SK-N-SH (cell line): ENCODE data around the gene CNGA4. TPM values are rescaled to one million over a fixed set of nuclear protein-coding genes. Genes with fewer than 3 reads are reported as not detected.

Experiments
- CTCF ChIA-PET: fragments of 300-600, 350-600 bp; formaldehyde crosslinking; extraction: SDS; loops from one replicate; lab custom pipeline; 2021; lab: Yijun Ruan, JAX
- POLR2A ChIA-PET: fragments of 350-600 bp; sonication (Branson Sonifier 250); formaldehyde crosslinking; extraction: SDS; loops from one replicate; lab custom pipeline; 2020; ENCODE audit warnings: antibody characterized with exemption, inconsistent platforms; lab: Yijun Ruan, JAX
- DNase-seq: peaks from one replicate; pipeline ENCODE4 v3.0.0; 2012
- H2AFZ ChIP-seq: fragments of 200-600 bp; sonication (generic); 2 replicates; pipeline ENCODE4 v1.8.1; 2016; ENCODE audit warnings: antibody characterized with exemption, mild to moderate bottlenecking, low read depth
- H3F3A ChIP-seq: fragments of 200-600 bp; sonication (generic); replicated peaks from 2 replicates; pipeline ENCODE3; 2016; ENCODE audit warnings: antibody characterized with exemption, mild to moderate bottlenecking; ENCODE audit not compliant: insufficient read depth
- H3K27ac ChIP-seq, 2 experiments: fragments of 200-500 bp in 1 of 2; fragments of 200-600 bp in 1 of 2; sonication (Bioruptor generic) in 1 of 2; sonication (generic), shearing (Covaris generic) in 1 of 2; 2 replicates each; pipeline versions ENCODE4 v1.5.1 to v1.6.1; 2014 to 2016; ENCODE audit warnings: low read depth in 2 of 2, inconsistent platforms in 1 of 2, low read length in 1 of 2, mild to moderate bottlenecking in 1 of 2, mixed read lengths in 1 of 2
- H3K27me3 ChIP-seq: fragments of 200-600 bp; sonication (generic), shearing (Covaris generic); 2 replicates; pipeline ENCODE4 v1.6.1; 2016; ENCODE audit warnings: mixed run types; ENCODE audit not compliant: insufficient read depth
- H3K36me3 ChIP-seq, 2 experiments: fragments of 200-500 bp in 1 of 2; fragments of 200-600 bp in 1 of 2; sonication (Bioruptor generic) in 1 of 2; sonication (generic) in 1 of 2; replicated peaks in 1 of 2; 2 replicates each; pipeline versions ENCODE3 to v1.5.1; 2014 to 2016; ENCODE audit warnings: low read length in 1 of 2, mild to moderate bottlenecking in 1 of 2; ENCODE audit not compliant: insufficient read depth in 2 of 2, control insufficient read depth in 1 of 2
- H3K4me1 ChIP-seq, 2 experiments: fragments of 200-500 bp in 1 of 2; fragments of 200-600 bp in 1 of 2; sonication (Bioruptor generic) in 1 of 2; sonication (generic), shearing (Covaris generic) in 1 of 2; 2 replicates each; pipeline versions ENCODE4 v1.5.1 to v1.6.1; 2014 to 2016; ENCODE audit warnings: low read depth in 1 of 2, low read length in 1 of 2, mixed run types in 1 of 2; ENCODE audit not compliant: insufficient read depth in 2 of 2, control insufficient read depth in 1 of 2
- H3K4me2 ChIP-seq: fragments of 200-600 bp; sonication (generic), shearing (Covaris generic); 2 replicates; pipeline ENCODE4 v1.6.1; 2017; ENCODE audit warnings: mixed run types
- H3K4me3 ChIP-seq, 2 experiments: fragments of 200-500 bp in 1 of 2; fragments of 200-600 bp in 1 of 2; sonication (Bioruptor generic) in 1 of 2; sonication (generic), shearing (Covaris generic) in 1 of 2; 2 replicates each; pipeline versions ENCODE4 v1.5.1 to v1.8.1; 2014 to 2016; ENCODE audit warnings: low read depth in 2 of 2, inconsistent platforms in 1 of 2, low read length in 1 of 2, mild to moderate bottlenecking in 1 of 2, mixed read lengths in 1 of 2, moderate library complexity in 1 of 2
- H3K79me2 ChIP-seq: fragments of 200-600 bp; sonication (generic); 2 replicates; pipeline ENCODE4 v1.8.1; 2017; ENCODE audit warnings: mild to moderate bottlenecking; ENCODE audit not compliant: insufficient read depth
- H3K9ac ChIP-seq: fragments of 200-600 bp; sonication (generic); 2 replicates; pipeline ENCODE4 v1.6.1; 2017; ENCODE audit warnings: mixed run types
- H3K9me2 ChIP-seq: fragments of 200-600 bp; sonication (generic); 2 replicates; pipeline ENCODE4 v1.6.1; 2017; ENCODE audit warnings: mixed run types
- H3K9me3 ChIP-seq: fragments of 200-600 bp; sonication (generic); 2 replicates; pipeline ENCODE4 v1.6.1; 2017; ENCODE audit warnings: mixed run types, mild to moderate bottlenecking, moderate library complexity
- H4K20me1 ChIP-seq: fragments of 200-600 bp; sonication (generic); 2 replicates; pipeline ENCODE4 v1.6.1; 2017; ENCODE audit warnings: mild to moderate bottlenecking, mixed run types; ENCODE audit not compliant: insufficient read depth
- CHD2 ChIP-seq: fragments of 150-350 bp; IDR thresholded peaks from 2 replicates; pipeline ENCODE4 v1.6.1; 2018; ENCODE audit warnings: low read length; ENCODE audit not compliant: partially characterized antibody
- EP300 ChIP-seq, 2 experiments: IDR thresholded peaks; 2 replicates each; pipeline versions ENCODE4 v1.4.0 to v1.6.1; 2012; ENCODE audit warnings: borderline replicate concordance in 1 of 2, low read depth in 1 of 2, low read length in 1 of 2
- FOXJ3 ChIP-seq: sonication (generic); formaldehyde crosslinking; IDR thresholded peaks from 2 replicates; pipeline ENCODE4 v1.5.1; 2020; ENCODE audit warnings: mild to moderate bottlenecking, missing genetic modification reagents
- FOXM1 ChIP-seq: IDR thresholded peaks from 2 replicates; pipeline ENCODE4 v1.4.0; 2012; ENCODE audit warnings: low read depth, mild to moderate bottlenecking
- JUND ChIP-seq: IDR thresholded peaks from 2 replicates; pipeline ENCODE4 v1.4.0; 2012
- MAX ChIP-seq: IDR thresholded peaks from 2 replicates; pipeline ENCODE4 v1.4.0; 2012; ENCODE audit warnings: low read depth
- MXI1 ChIP-seq: IDR thresholded peaks from 2 replicates; pipeline ENCODE4 v1.6.1; 2012; ENCODE audit warnings: mild to moderate bottlenecking, low read depth, low read length, improper control_type of control experiment
- NFIC ChIP-seq: IDR thresholded peaks from 2 replicates; pipeline ENCODE4 v1.4.0; 2012; ENCODE audit warnings: borderline replicate concordance
- NRF1 ChIP-seq: IDR thresholded peaks from 2 replicates; pipeline ENCODE4 v1.6.1; 2012; ENCODE audit warnings: low read depth, mild to moderate bottlenecking, low read length
- RAD21 ChIP-seq: IDR thresholded peaks from 2 replicates; pipeline ENCODE4 v1.6.1; 2012; ENCODE audit warnings: mild to moderate bottlenecking, low read length
- RCOR1 ChIP-seq: fragments of 150-350 bp; IDR thresholded peaks from 2 replicates; pipeline ENCODE4 v1.6.1; 2017; ENCODE audit warnings: antibody characterized with exemption, low read length
- REST ChIP-seq: IDR thresholded peaks from 2 replicates; pipeline ENCODE4 v1.6.1; 2012; ENCODE audit warnings: mild to moderate bottlenecking, low read depth, low read length, moderate library complexity
- SIN3A ChIP-seq: IDR thresholded peaks from 2 replicates; pipeline ENCODE4 v1.6.1; 2012; ENCODE audit warnings: low read depth, mild to moderate bottlenecking, low read length, moderate library complexity, borderline replicate concordance
- TCF12 ChIP-seq: IDR thresholded peaks from 2 replicates; pipeline ENCODE4 v1.4.0; 2012
- WGBS: methylation state at CpG from one replicate; pipeline ENCODE4 v1.1.6; 2017; ENCODE audit warnings: low lambda C conversion rate; 5-methylcytosine and 5-hydroxymethylcytosine counted together
- polyA plus RNA-seq, 3 experiments: library from polyadenylated mRNA; depleted of rRNA; stranded (reverse); fragments of >200 nt; gene quantifications; 2 replicates each; pipeline ENCODE4 v1.2.3, GENCODE V29; 2012
- TF ChIP-seq, protein P1 (sequence below): fragments of 200-600 bp; sonication (generic); IDR thresholded peaks from 2 replicates; pipeline ENCODE4 v1.6.1; 2017; ENCODE audit warnings: antibody characterized with exemption, mild to moderate bottlenecking, moderate library complexity
- TF ChIP-seq, protein P2 (sequence below): IDR thresholded peaks from 2 replicates; pipeline ENCODE4; 2012

Gene CNGA4
- polyA plus RNA-seq, 1 of the 3 experiments (the other 2 are of a cell fraction): 0.13 TPM

GRCh38 chr11:6196396-6196795 lies 42.5 kb upstream of the CNGA4 start:
- 26% methylated on average over 4 of the region's 4 CpGs for WGBS
- CTCF ChIA-PET: no interaction called here

GRCh38 chr11:6197466-6198200 lies 41.3 kb upstream of the CNGA4 start:
- no peaks in the 10 kb centered on the region for H3K9me2 ChIP-seq
- H3K4me1 ChIP-seq: no peaks in the 10 kb centered on the region
- no peaks in the 10 kb centered on the region for H4K20me1 ChIP-seq
- H3K9ac ChIP-seq: no peak overlapping the region
- no peak overlapping the region for H2AFZ ChIP-seq
- H3K4me2 ChIP-seq: no peak overlapping the region
- H3K9me3 ChIP-seq: no peaks in the 10 kb centered on the region
- WGBS: 8% methylated on average over 4 of the region's 4 CpGs
- no peaks in the 10 kb centered on the region for H3K79me2 ChIP-seq
- DNase-seq: no peak
- no peaks in the 10 kb centered on the region for H3K36me3 ChIP-seq
- no peaks in the 10 kb centered on the region for H3F3A ChIP-seq
- ChIA-PET POLR2A (no interaction called here), CTCF (interaction anchor here (1.1 kb wide), 1 partner anchor 156 kb away, joined by 3 read pairs; no protein-coding TSS in a partner anchor)
- no peak overlapping the region for H3K4me3 ChIP-seq
- no peak overlapping the region for H3K27ac ChIP-seq
- H3K27me3 ChIP-seq: no peaks in the 10 kb centered on the region
- TF ChIP-seq FOXJ3 (CRISPR knock-in tag) (no peak), NRF1 (no peak), TCF12 (no peak), SIN3A (no peak), RAD21 (no peak), REST (no peak), CHD2 (no peak), JUND (no peak)
- TF ChIP-seq, protein P1, sequence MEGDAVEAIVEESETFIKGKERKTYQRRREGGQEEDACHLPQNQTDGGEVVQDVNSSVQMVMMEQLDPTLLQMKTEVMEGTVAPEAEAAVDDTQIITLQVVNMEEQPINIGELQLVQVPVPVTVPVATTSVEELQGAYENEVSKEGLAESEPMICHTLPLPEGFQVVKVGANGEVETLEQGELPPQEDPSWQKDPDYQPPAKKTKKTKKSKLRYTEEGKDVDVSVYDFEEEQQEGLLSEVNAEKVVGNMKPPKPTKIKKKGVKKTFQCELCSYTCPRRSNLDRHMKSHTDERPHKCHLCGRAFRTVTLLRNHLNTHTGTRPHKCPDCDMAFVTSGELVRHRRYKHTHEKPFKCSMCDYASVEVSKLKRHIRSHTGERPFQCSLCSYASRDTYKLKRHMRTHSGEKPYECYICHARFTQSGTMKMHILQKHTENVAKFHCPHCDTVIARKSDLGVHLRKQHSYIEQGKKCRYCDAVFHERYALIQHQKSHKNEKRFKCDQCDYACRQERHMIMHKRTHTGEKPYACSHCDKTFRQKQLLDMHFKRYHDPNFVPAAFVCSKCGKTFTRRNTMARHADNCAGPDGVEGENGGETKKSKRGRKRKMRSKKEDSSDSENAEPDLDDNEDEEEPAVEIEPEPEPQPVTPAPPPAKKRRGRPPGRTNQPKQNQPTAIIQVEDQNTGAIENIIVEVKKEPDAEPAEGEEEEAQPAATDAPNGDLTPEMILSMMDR: no peak

More at GRCh38 chr11:6196396-6196795, 42.5 kb upstream of the CNGA4 start:
- Histone ChIP-seq H3K27me3 (no peaks in the 10 kb centered on the region), H3K4me3 (no peak overlapping the region), H3K4me1 (no peaks in the 10 kb centered on the region), H3K9ac (no peak overlapping the region), H3F3A (no peaks in the 10 kb centered on the region), H3K79me2 (no peaks in the 10 kb centered on the region), H3K4me2 (no peak overlapping the region), H3K9me2 (no peaks in the 10 kb centered on the region), H3K27ac (no peak overlapping the region), H3K9me3 (no peaks in the 10 kb centered on the region), H2AFZ (no peak overlapping the region), H3K36me3 (no peaks in the 10 kb centered on the region), H4K20me1 (no peaks in the 10 kb centered on the region)
- no peak for DNase-seq
- POLR2A ChIA-PET: no interaction called here
- TF ChIP-seq RCOR1 (no peak), MXI1 (no peak), MAX (no peak), FOXM1 (no peak), EP300 (IDR thresholded peaks at IDR 0.05; ENCODE audit: borderline replicate concordance in 1 of 2, low read depth in 1 of 2, low read length in 1 of 2) (no peak), NFIC (no peak)
- TF ChIP-seq, protein P1: no peak
- TF ChIP-seq, protein P2, sequence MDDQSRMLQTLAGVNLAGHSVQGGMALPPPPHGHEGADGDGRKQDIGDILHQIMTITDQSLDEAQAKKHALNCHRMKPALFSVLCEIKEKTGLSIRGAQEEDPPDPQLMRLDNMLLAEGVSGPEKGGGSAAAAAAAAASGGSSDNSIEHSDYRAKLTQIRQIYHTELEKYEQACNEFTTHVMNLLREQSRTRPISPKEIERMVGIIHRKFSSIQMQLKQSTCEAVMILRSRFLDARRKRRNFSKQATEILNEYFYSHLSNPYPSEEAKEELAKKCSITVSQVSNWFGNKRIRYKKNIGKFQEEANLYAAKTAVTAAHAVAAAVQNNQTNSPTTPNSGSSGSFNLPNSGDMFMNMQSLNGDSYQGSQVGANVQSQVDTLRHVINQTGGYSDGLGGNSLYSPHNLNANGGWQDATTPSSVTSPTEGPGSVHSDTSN: no peak
